ENCODE measurements around the gene PCMTD2. TPM values are rescaled to one million over a fixed set of nuclear protein-coding genes. Genes with fewer than 3 reads are reported as not detected.

Gene PCMTD2
- polyA plus RNA-seq, 1 of the 3 experiments (the other 2 are of a cell fraction) = 50.7 TPM

DNA sequence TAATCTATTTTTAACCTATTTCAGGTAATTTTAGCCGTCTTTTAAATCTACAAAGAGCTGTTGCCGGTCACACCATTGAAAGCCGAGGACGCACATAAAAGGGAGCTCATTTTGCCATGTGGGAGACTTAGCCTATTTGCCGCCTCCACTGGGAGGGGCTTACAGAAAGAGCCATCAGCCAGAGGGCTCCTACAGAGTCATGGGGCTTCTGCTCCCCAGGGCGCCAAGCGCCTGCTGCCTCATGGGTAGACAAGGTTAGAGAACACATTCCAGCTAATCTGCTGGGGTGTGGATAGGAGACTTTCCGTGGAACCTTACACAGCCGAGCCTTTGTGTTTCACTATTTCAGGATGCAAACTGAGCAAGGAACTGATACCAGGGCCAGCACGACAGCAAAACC, 12.6 kb downstream of the PCMTD2 start:
- H3K4me2 ChIP-seq = no peak overlapping the region
- H3K4me1 ChIP-seq (ENCODE audit: control insufficient read depth in 1 of 2, insufficient read depth in 2 of 2, low read depth in 1 of 2, low read length in 1 of 2) = no peaks in the 10 kb centered on the region; a peak in 2 of 4 replicates
- ChIA-PET CTCF (interaction anchor here (0.9 kb wide), 1 partner anchor 165 kb away, joined by 3 read pairs; no protein-coding TSS in a partner anchor), POLR2A (no interaction called here)
- TF ChIP-seq RFX5 (IDR thresholded peaks at IDR 0.05; ENCODE audit: low read length) = no peak
- no peaks in the 10 kb centered on the region for H3K27me3 ChIP-seq (ENCODE audit: insufficient read depth)
- H3K9ac ChIP-seq = no peak overlapping the region
- H2AFZ ChIP-seq (ENCODE audit: low read depth) = no peak overlapping the region
- WGBS (ENCODE audit: low lambda C conversion rate) = 98% methylated on average over 10 of the region's 10 CpGs
- H3K36me3 ChIP-seq (replicated peaks in 1 of 2; ENCODE audit: control insufficient read depth in 1 of 2, insufficient read depth in 2 of 2, low read length in 1 of 2) = peaks cover 19 to 24% of the 10 kb centered on the region in 2 experiments
- no peak overlapping the region for H3K27ac ChIP-seq (ENCODE audit: low read depth in 2 of 2, low read length in 1 of 2)
- no peak for DNase-seq
- H3F3A ChIP-seq (replicated peaks; ENCODE audit: insufficient read depth) = no peaks in the 10 kb centered on the region
- no peaks in the 10 kb centered on the region for H3K79me2 ChIP-seq (ENCODE audit: insufficient read depth)
- H3K9me2 ChIP-seq = no peaks in the 10 kb centered on the region
- no peaks in the 10 kb centered on the region for H4K20me1 ChIP-seq (ENCODE audit: insufficient read depth)
- H3K4me3 ChIP-seq (ENCODE audit: low read depth in 2 of 2, low read length in 1 of 2) = no peak overlapping the region
- H3K9me3 ChIP-seq = no peaks in the 10 kb centered on the region

DNA sequence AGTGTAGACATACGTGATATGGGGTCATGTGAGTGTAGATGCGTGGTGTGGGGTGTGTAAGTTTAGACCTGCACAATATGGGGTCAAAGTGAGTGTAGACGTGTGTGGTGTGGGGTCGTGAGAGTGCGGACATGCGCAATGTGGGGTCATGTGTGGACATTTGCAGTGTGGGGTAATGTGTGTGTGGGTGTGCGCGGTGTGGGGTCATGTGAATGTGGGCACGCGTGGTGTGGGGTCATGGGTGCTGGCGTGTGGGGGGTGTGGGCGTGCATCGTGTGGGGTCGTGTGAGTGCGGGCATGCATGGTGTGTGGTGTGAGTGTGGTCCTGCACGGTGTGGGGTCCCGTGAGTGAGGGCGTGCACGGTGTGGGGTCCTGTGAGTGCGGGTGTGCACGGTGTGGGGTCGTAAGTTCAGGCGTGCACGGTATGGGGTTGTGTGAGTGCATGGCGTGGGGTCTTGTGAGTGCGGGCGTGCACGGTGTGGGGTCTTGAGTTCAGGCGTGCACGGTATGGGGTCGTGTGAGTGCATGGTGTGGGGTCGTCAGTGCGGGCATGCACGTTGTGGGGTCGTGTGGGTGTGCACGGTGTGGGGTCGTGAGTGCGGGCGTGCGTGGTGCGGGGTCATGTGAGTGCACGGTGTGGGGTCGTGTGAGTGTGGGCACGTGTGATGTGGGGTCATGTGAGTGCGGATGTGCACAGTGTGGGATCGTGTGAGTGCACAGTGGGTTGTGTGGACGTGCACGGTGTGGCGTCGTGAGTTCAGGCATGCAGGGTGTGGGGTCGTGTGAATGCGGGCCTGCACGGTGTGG, 14.3 kb downstream of the PCMTD2 start:
- 97% methylated on average over 53 of the region's 53 CpGs for WGBS (ENCODE audit: low lambda C conversion rate)
- Histone ChIP-seq H3F3A (replicated peaks; ENCODE audit: insufficient read depth) (peaks cover 3% of the 10 kb centered on the region), H3K9me2 (no peaks in the 10 kb centered on the region), H3K9ac (no peak overlapping the region), H3K4me1 (ENCODE audit: control insufficient read depth in 1 of 2, insufficient read depth in 2 of 2, low read depth in 1 of 2, low read length in 1 of 2) (no peaks in the 10 kb centered on the region; a peak in 2 of 4 replicates), H3K27me3 (ENCODE audit: insufficient read depth) (no peaks in the 10 kb centered on the region), H4K20me1 (ENCODE audit: insufficient read depth) (no peaks in the 10 kb centered on the region), H3K36me3 (replicated peaks in 1 of 2; ENCODE audit: control insufficient read depth in 1 of 2, insufficient read depth in 2 of 2, low read length in 1 of 2) (peaks cover 23 to 26% of the 10 kb centered on the region in 2 experiments), H2AFZ (ENCODE audit: low read depth) (no peak overlapping the region), H3K4me2 (no peak overlapping the region), H3K9me3 (no peaks in the 10 kb centered on the region), H3K79me2 (ENCODE audit: insufficient read depth) (no peaks in the 10 kb centered on the region), H3K27ac (ENCODE audit: low read depth in 2 of 2, low read length in 1 of 2) (no peak overlapping the region), H3K4me3 (ENCODE audit: low read depth in 2 of 2, low read length in 1 of 2) (no peak overlapping the region)
- TF ChIP-seq YY1 (IDR thresholded peaks at IDR 0.05; ENCODE audit: low read depth) (no peak), TAF1 (IDR thresholded peaks at IDR 0.05; ENCODE audit: borderline replicate concordance, low read depth, low read length) (no peak), MEF2A (IDR thresholded peaks at IDR 0.05; ENCODE audit: borderline replicate concordance, low read depth) (no peak), JUND (IDR thresholded peaks at IDR 0.05) (no peak), RFX5 (IDR thresholded peaks at IDR 0.05; ENCODE audit: low read length) (no peak), RAD21 (IDR thresholded peaks at IDR 0.05; ENCODE audit: low read length) (no peak)
- TF ChIP-seq, protein P1, sequence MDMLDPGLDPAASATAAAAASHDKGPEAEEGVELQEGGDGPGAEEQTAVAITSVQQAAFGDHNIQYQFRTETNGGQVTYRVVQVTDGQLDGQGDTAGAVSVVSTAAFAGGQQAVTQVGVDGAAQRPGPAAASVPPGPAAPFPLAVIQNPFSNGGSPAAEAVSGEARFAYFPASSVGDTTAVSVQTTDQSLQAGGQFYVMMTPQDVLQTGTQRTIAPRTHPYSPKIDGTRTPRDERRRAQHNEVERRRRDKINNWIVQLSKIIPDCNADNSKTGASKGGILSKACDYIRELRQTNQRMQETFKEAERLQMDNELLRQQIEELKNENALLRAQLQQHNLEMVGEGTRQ (IDR thresholded peaks at IDR 0.05; ENCODE audit: borderline replicate concordance, low read depth, low read length) = no peak
- TF ChIP-seq, protein P2, sequence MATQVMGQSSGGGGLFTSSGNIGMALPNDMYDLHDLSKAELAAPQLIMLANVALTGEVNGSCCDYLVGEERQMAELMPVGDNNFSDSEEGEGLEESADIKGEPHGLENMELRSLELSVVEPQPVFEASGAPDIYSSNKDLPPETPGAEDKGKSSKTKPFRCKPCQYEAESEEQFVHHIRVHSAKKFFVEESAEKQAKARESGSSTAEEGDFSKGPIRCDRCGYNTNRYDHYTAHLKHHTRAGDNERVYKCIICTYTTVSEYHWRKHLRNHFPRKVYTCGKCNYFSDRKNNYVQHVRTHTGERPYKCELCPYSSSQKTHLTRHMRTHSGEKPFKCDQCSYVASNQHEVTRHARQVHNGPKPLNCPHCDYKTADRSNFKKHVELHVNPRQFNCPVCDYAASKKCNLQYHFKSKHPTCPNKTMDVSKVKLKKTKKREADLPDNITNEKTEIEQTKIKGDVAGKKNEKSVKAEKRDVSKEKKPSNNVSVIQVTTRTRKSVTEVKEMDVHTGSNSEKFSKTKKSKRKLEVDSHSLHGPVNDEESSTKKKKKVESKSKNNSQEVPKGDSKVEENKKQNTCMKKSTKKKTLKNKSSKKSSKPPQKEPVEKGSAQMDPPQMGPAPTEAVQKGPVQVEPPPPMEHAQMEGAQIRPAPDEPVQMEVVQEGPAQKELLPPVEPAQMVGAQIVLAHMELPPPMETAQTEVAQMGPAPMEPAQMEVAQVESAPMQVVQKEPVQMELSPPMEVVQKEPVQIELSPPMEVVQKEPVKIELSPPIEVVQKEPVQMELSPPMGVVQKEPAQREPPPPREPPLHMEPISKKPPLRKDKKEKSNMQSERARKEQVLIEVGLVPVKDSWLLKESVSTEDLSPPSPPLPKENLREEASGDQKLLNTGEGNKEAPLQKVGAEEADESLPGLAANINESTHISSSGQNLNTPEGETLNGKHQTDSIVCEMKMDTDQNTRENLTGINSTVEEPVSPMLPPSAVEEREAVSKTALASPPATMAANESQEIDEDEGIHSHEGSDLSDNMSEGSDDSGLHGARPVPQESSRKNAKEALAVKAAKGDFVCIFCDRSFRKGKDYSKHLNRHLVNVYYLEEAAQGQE (IDR thresholded peaks at IDR 0.05; ENCODE audit: low read depth, low read length) = no peak
- CTCF ChIA-PET = no interaction called here
- DNase-seq = no peak
- POLR2A ChIA-PET = no interaction called here
